ENCODE data around the gene CHI3L1. TPM values are rescaled to one million over a fixed set of nuclear protein-coding genes. Genes with fewer than 3 reads are reported as not detected.

The CHI3L1 gene
- total and polyA plus RNA-seq, 4 donors: 5.0 to 34.7 (median 15.9) TPM

DNA sequence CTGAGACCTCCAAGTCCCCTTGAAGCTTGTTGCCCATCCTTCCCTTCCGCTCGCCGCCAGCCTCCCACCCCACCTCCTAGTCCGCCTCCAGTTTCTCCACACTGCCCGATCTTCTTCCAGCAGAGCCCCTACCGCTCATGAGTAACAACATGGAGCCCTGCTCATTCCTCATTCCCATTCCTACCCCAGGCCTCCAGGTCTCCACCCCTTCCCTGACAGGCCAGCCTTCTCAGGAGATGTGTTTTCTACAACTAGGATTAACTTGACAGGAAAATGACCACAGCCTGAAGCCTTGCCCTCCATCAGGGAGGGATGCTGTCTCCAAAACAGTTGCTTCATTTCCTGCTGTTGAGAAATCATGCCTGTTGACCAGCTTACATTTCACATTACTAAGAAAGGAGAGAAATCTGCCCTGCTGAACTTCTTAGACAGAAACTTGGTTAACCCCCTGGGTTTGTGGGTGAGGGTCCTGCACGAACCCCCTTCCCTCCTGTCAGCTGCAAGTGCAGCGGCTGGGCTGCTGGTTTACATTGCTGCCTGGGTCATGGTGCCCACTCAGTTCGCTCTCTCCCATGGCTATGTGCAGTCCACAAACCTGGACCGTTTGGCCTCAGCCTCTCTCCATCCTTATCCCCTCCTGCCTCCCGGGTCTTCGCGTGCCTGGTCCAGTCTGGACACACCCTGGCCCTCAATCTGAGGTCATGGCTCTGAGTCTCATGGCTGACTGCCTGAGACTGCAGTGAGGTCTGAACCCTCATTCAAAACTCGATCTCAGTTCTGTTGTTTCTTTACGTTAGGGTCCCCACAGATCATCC is 16.1 kb upstream of the CHI3L1 start (continued):
- TF ChIP-seq, protein P1, sequence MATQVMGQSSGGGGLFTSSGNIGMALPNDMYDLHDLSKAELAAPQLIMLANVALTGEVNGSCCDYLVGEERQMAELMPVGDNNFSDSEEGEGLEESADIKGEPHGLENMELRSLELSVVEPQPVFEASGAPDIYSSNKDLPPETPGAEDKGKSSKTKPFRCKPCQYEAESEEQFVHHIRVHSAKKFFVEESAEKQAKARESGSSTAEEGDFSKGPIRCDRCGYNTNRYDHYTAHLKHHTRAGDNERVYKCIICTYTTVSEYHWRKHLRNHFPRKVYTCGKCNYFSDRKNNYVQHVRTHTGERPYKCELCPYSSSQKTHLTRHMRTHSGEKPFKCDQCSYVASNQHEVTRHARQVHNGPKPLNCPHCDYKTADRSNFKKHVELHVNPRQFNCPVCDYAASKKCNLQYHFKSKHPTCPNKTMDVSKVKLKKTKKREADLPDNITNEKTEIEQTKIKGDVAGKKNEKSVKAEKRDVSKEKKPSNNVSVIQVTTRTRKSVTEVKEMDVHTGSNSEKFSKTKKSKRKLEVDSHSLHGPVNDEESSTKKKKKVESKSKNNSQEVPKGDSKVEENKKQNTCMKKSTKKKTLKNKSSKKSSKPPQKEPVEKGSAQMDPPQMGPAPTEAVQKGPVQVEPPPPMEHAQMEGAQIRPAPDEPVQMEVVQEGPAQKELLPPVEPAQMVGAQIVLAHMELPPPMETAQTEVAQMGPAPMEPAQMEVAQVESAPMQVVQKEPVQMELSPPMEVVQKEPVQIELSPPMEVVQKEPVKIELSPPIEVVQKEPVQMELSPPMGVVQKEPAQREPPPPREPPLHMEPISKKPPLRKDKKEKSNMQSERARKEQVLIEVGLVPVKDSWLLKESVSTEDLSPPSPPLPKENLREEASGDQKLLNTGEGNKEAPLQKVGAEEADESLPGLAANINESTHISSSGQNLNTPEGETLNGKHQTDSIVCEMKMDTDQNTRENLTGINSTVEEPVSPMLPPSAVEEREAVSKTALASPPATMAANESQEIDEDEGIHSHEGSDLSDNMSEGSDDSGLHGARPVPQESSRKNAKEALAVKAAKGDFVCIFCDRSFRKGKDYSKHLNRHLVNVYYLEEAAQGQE (IDR thresholded peaks at IDR 0.05): no peak

DNA sequence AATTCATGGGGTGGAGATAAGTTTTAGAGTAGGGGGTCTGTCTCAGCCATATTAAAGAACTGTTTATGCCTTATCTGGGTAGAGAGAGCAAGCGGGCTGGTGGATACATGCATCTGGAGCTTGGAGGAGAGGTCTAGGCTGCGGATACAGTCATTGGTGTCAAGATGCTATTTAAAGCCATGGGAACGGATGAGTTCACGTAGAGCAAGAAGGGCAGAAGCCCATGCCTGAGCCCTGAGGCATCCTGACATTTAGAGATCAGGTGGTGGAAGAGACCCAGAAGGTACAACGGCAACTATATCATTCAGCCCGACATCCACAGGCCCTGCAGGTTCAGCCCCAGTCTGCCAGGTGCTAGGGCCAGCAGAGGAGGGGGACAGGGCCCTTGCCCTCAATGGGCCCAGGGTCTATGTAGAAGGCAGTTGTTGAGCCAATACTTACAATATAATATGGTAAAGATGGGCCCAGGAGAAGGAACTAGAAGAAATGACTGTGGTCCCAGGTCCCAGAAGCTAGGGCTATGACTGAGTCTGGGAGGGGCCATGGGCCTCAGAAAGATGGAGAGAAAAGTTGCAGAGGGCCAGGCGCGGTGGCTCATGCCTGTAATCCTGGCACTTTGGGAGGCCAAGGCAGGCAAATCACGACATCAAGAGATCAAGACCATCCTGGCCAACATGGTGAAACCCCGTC is 15.2 kb upstream of the CHI3L1 start:
- no peak overlapping the region for H3K4me3 ChIP-seq (ENCODE audit: low read depth in 1 of 3, low read length in 3 of 3)
- TF ChIP-seq YY1 (IDR thresholded peaks at IDR 0.05) (no peak), SP1 (IDR thresholded peaks at IDR 0.05) (no peak), TAF1 (conservative IDR thresholded peaks at IDR 0.05) (no peak), NR2F2 (IDR thresholded peaks at IDR 0.05) (no peak), HNF4G (IDR thresholded peaks at IDR 0.05) (no peak), FOXA1 (IDR thresholded peaks at IDR 0.05) (no peak), HNF4A (conservative IDR thresholded peaks at IDR 0.05) (no peak), FOXA2 (IDR thresholded peaks at IDR 0.05) (no peak), EGR1 (IDR thresholded peaks at IDR 0.05; ENCODE audit: low read depth in 2 of 2) (no peak), GABPA (IDR thresholded peaks at IDR 0.05 in 1 of 2, conservative IDR thresholded peaks at IDR 0.05 in 1 of 2) (no peak)
- TF ChIP-seq, protein P2, sequence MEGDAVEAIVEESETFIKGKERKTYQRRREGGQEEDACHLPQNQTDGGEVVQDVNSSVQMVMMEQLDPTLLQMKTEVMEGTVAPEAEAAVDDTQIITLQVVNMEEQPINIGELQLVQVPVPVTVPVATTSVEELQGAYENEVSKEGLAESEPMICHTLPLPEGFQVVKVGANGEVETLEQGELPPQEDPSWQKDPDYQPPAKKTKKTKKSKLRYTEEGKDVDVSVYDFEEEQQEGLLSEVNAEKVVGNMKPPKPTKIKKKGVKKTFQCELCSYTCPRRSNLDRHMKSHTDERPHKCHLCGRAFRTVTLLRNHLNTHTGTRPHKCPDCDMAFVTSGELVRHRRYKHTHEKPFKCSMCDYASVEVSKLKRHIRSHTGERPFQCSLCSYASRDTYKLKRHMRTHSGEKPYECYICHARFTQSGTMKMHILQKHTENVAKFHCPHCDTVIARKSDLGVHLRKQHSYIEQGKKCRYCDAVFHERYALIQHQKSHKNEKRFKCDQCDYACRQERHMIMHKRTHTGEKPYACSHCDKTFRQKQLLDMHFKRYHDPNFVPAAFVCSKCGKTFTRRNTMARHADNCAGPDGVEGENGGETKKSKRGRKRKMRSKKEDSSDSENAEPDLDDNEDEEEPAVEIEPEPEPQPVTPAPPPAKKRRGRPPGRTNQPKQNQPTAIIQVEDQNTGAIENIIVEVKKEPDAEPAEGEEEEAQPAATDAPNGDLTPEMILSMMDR (IDR thresholded peaks at IDR 0.05; ENCODE audit: low read depth, low read length, missing input control): no peak
- TF ChIP-seq, protein P3, sequence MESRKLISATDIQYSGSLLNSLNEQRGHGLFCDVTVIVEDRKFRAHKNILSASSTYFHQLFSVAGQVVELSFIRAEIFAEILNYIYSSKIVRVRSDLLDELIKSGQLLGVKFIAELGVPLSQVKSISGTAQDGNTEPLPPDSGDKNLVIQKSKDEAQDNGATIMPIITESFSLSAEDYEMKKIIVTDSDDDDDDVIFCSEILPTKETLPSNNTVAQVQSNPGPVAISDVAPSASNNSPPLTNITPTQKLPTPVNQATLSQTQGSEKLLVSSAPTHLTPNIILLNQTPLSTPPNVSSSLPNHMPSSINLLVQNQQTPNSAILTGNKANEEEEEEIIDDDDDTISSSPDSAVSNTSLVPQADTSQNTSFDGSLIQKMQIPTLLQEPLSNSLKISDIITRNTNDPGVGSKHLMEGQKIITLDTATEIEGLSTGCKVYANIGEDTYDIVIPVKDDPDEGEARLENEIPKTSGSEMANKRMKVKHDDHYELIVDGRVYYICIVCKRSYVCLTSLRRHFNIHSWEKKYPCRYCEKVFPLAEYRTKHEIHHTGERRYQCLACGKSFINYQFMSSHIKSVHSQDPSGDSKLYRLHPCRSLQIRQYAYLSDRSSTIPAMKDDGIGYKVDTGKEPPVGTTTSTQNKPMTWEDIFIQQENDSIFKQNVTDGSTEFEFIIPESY (IDR thresholded peaks at IDR 0.05): no peak
- TF ChIP-seq, protein P4, sequence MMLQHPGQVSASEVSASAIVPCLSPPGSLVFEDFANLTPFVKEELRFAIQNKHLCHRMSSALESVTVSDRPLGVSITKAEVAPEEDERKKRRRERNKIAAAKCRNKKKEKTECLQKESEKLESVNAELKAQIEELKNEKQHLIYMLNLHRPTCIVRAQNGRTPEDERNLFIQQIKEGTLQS (IDR thresholded peaks at IDR 0.05): no peak
- TF ChIP-seq, protein P5, sequence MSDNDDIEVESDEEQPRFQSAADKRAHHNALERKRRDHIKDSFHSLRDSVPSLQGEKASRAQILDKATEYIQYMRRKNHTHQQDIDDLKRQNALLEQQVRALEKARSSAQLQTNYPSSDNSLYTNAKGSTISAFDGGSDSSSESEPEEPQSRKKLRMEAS (IDR thresholded peaks at IDR 0.05): no peak
- TF ChIP-seq, protein P1 (IDR thresholded peaks at IDR 0.05): no peak
- 86% methylated on average over 10 of the region's 10 CpGs for WGBS
- no peak overlapping the region for H3K9ac ChIP-seq (ENCODE audit: low read depth in 1 of 2, low read length in 2 of 2)
- H3K36me3 ChIP-seq (ENCODE audit: control insufficient read depth in 4 of 4, insufficient read depth in 3 of 4, low read depth in 1 of 4, low read length in 3 of 4): no peaks in the 10 kb centered on the region
- peaks cover 0 to 17% (median 8%) of the 10 kb centered on the region in 4 donors for H3K4me1 ChIP-seq (ENCODE audit: control insufficient read depth in 4 of 4, insufficient read depth in 4 of 4, low read length in 3 of 4)
- DNase-seq (ENCODE audit: low spot score): no peak
- no peaks in the 10 kb centered on the region for H3K9me3 ChIP-seq (ENCODE audit: control insufficient read depth in 4 of 4, low read length in 3 of 4)
- H3K27ac ChIP-seq (ENCODE audit: low read depth in 1 of 2, low read length in 2 of 2): no peak overlapping the region
- no peaks in the 10 kb centered on the region for H3K27me3 ChIP-seq (ENCODE audit: control insufficient read depth in 4 of 4, insufficient read depth in 4 of 4, low read length in 3 of 4)
